Embryonic facial prominence (tissue), 1 donor: ENCODE data around the gene PAGE3.

Experiments
- DNase-seq: peaks from one replicate; pipeline ENCODE4 v3.0.0-alpha.2; 2016; ENCODE audit errors: extremely low spot score

Gene PAGE3

GRCh38 chrX:55264816-55265215 lies at the start of gene PAGE3:
Gene PAGE3, minus strand, starts transcription at chrX:55264916. Its CDS starts 1,013 bp downstream, at chrX:55263903.
- no peak for DNase-seq

GRCh38 chrX:55312655-55313054 lies 47.9 kb upstream of the PAGE3 start:
- DNase-seq = no peak

GRCh38 chrX:55290963-55291362 lies 26.2 kb upstream of the PAGE3 start:
- no peak for DNase-seq

- no peak for DNase-seq
Observed at GRCh38 chrX:55279832-55280231, 15.1 kb upstream of the PAGE3 start.

- no peak for DNase-seq
Observed at GRCh38 chrX:55260806-55261205, 3.9 kb downstream of the PAGE3 start.

- no peak for DNase-seq
Observed at GRCh38 chrX:55253528-55253927, 11.2 kb downstream of the PAGE3 start.

GRCh38 chrX:55240788-55241340 lies 23.9 kb downstream of the PAGE3 start:
- DNase-seq = no peak

- DNase-seq = no peak
Observed at GRCh38 chrX:55220119-55220794, 44.5 kb downstream of the PAGE3 start, which contains the start of gene PAGE5. Gene PAGE5, plus strand, starts transcription at chrX:55220346. Its CDS starts 1,037 bp downstream, at chrX:55221383.

GRCh38 chrX:55213381-55213780 lies 51.3 kb downstream of the PAGE3 start:
- no peak for DNase-seq

GRCh38 chrX:55210931-55211677 lies 53.6 kb downstream of the PAGE3 start:
- DNase-seq = no peak
